Measurements from ENCODE around the gene PSMB10.

DNA sequence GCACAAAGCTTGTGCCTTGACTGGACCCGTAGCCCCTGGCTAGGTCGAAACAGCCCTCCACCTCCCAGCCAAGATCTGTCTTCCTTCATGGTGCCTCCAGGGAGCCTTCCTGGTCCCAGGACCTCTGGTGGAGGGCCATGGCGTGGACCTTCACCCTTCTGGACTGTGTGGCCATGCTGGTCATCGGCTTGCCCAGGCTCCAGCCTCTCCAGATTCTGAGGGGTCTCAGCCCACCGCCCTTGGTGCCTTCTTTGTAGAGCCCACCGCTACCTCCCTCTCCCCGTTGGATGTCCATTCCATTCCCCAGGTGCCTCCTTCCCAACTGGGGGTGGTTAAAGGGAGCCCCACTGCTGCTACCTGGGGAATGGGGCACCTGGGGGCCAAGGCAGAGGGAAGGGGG is 8.5 kb downstream of the PSMB10 start:
- TF ChIP-seq POLR2A (IDR thresholded peaks at IDR 0.05), result no peak
- TF ChIP-seq, protein P1, sequence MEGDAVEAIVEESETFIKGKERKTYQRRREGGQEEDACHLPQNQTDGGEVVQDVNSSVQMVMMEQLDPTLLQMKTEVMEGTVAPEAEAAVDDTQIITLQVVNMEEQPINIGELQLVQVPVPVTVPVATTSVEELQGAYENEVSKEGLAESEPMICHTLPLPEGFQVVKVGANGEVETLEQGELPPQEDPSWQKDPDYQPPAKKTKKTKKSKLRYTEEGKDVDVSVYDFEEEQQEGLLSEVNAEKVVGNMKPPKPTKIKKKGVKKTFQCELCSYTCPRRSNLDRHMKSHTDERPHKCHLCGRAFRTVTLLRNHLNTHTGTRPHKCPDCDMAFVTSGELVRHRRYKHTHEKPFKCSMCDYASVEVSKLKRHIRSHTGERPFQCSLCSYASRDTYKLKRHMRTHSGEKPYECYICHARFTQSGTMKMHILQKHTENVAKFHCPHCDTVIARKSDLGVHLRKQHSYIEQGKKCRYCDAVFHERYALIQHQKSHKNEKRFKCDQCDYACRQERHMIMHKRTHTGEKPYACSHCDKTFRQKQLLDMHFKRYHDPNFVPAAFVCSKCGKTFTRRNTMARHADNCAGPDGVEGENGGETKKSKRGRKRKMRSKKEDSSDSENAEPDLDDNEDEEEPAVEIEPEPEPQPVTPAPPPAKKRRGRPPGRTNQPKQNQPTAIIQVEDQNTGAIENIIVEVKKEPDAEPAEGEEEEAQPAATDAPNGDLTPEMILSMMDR (IDR thresholded peaks at IDR 0.05), result no peak
